Measurements from ENCODE around the gene CLEC17A. TPM values are rescaled to one million over a fixed set of nuclear protein-coding genes. Genes with fewer than 3 reads are reported as not detected.

The CLEC17A gene
- total and polyA plus RNA-seq, 2 of the 8 experiments (the other 6 are each of a cell fraction or from before 2014, with no cell fraction given), result not detected

GRCh38 chr19:14544047-14544446 is 38.8 kb upstream of the CLEC17A start (continued):
- TF ChIP-seq CHD7 (IDR thresholded peaks at IDR 0.05; ENCODE audit: insufficient replicate concordance, low read length), result no peak
- no peak for TF ChIP-seq POLR2AphosphoS5 (IDR thresholded peaks at IDR 0.05; ENCODE audit: low read depth, low read length)
- TF ChIP-seq HDAC6 (IDR thresholded peaks at IDR 0.05; ENCODE audit: low read depth, low read length), result no peak
- no peak for TF ChIP-seq RXRA (IDR thresholded peaks at IDR 0.05; ENCODE audit: insufficient read depth, low read depth, low read length)
- TF ChIP-seq CBX8 (IDR thresholded peaks at IDR 0.05; ENCODE audit: borderline replicate concordance, low read depth, low read length), result no peak
- TF ChIP-seq KDM1A (IDR thresholded peaks at IDR 0.05; ENCODE audit: borderline replicate concordance, low read length), result no peak
- no peak for TF ChIP-seq NANOG (IDR thresholded peaks at IDR 0.05; ENCODE audit: insufficient read depth, low read depth, low read length, poor library complexity, severe bottlenecking)
- TF ChIP-seq CHD1 (IDR thresholded peaks at IDR 0.05; ENCODE audit: low read depth, low read length), result no peak
- TF ChIP-seq SAP30 (IDR thresholded peaks at IDR 0.05; ENCODE audit: insufficient read depth, insufficient replicate concordance, low read length), result no peak
- no peak for TF ChIP-seq POLR2A (IDR thresholded peaks at IDR 0.05; ENCODE audit: control extremely low read depth in 1 of 2, low read depth in 2 of 2, low read length in 2 of 2)
- no peak for TF ChIP-seq CREB1 (IDR thresholded peaks at IDR 0.05)
- no peak for TF ChIP-seq SUZ12 (IDR thresholded peaks at IDR 0.05; ENCODE audit: low read length)
- TF ChIP-seq TCF12 (IDR thresholded peaks at IDR 0.05; ENCODE audit: low read depth, low read length), result no peak
